GM19372 (cell line): Measurements from ENCODE around the gene FRAT2.
"Not testable (repeated sequence)": the region's sequence is repeated elsewhere in the genome, so short reads cannot be mapped to it uniquely, and the experiment has no call there.

Experiments
- ATAC-seq: cut with Tn5 transposase; IDR thresholded peaks from one replicate; pipeline ENCODE4 v1.9.1; 2021; ENCODE audit warnings: mild to moderate bottlenecking, low read depth, moderate library complexity; ENCODE audit not compliant: unreplicated experiment

Gene FRAT2

GRCh38 chr10:97356918-97357317 is 22.4 kb upstream of the FRAT2 start:
- ATAC-seq = no peak

- ATAC-seq = no peak
Measured at GRCh38 chr10:97356318-97356914, 21.9 kb upstream of the FRAT2 start.

- ATAC-seq = no peak
Measured at GRCh38 chr10:97355571-97355975, 21.0 kb upstream of the FRAT2 start.

- ATAC-seq = no peak
Measured at GRCh38 chr10:97353945-97354344, 19.4 kb upstream of the FRAT2 start.

GRCh38 chr10:97349752-97350513 is 15.4 kb upstream of the FRAT2 start:
- no peak for ATAC-seq

- ATAC-seq = no peak
Measured at GRCh38 chr10:97347317-97347716, 12.8 kb upstream of the FRAT2 start.

- not testable (repeated sequence) for ATAC-seq
Measured at GRCh38 chr10:97343664-97344063, 9.1 kb upstream of the FRAT2 start.

- ATAC-seq = no peak
Measured at GRCh38 chr10:97341416-97341815, 6.9 kb upstream of the FRAT2 start.

GRCh38 chr10:97338041-97338440 is 3.5 kb upstream of the FRAT2 start:
- no peak for ATAC-seq

GRCh38 chr10:97336942-97337831 is 2.7 kb upstream of the FRAT2 start:
- no peak for ATAC-seq

GRCh38 chr10:97336446-97336845 is 1.9 kb upstream of the FRAT2 start:
- no peak for ATAC-seq

- ATAC-seq = no peak
Measured at GRCh38 chr10:97336006-97336405, 1.5 kb upstream of the FRAT2 start.

- ATAC-seq = no peak
Measured at GRCh38 chr10:97335188-97335619, 675 bp upstream of the FRAT2 start.

GRCh38 chr10:97333601-97334369 is 744 bp downstream of the FRAT2 start:
- peak; percentile 22 for ATAC-seq

- no peak for ATAC-seq
Measured at GRCh38 chr10:97333351-97333600, 1.3 kb downstream of the FRAT2 start.

GRCh38 chr10:97332591-97333350 is 1.8 kb downstream of the FRAT2 start:
- ATAC-seq = no peak

GRCh38 chr10:97331153-97331703 is 3.3 kb downstream of the FRAT2 start:
- no peak for ATAC-seq

GRCh38 chr10:97329766-97330165 is 4.8 kb downstream of the FRAT2 start:
- no peak for ATAC-seq

- no peak for ATAC-seq
Measured at GRCh38 chr10:97328646-97329453, 5.7 kb downstream of the FRAT2 start.
